Testis (tissue), 2 donors: ENCODE results near the gene ATP1A1.

Experiments
- CTCF ChIP-seq, 3 experiments: fragments of 450-650 bp in 2 of 3; fragments of 200-600 bp in 1 of 3; sonication (generic) in 1 of 3; IDR thresholded peaks; one replicate each; pipeline ENCODE4 v1.5.1; 2016 to 2019; ENCODE audit warnings: antibody characterized with exemption in 3 of 3, mild to moderate bottlenecking in 2 of 3, moderate library complexity in 1 of 3
- POLR2A ChIP-seq: fragments of 450-650 bp; IDR thresholded peaks from one replicate; pipeline ENCODE4 v1.6.1; 2017; ENCODE audit warnings: antibody characterized with exemption, mild to moderate bottlenecking, moderate library complexity

GRCh38 chr1:116435806-116436610 is 63.0 kb downstream of the ATP1A1 start:
- TF ChIP-seq CTCF (IDR thresholded peaks at IDR 0.05): no peak
- TF ChIP-seq POLR2A: no peak
